Mesendoderm (in vitro differentiated cells): ENCODE measurements around the gene CD9. TPM values are rescaled to one million over a fixed set of nuclear protein-coding genes. Genes with fewer than 3 reads are reported as not detected.

Source experiments
- DNase-seq: peaks from one replicate; pipeline ENCODE4 v3.0.0; 2013
- H2AK5ac ChIP-seq: 2 replicates; pipeline ENCODE4 v1.6.1; 2013; ENCODE audit warnings: low read length, inconsistent platforms
- H2BK120ac ChIP-seq: 2 replicates; pipeline ENCODE4 v1.6.1; 2013; ENCODE audit warnings: low read depth, mild to moderate bottlenecking, low read length, moderate library complexity, mixed read lengths
- H2BK15ac ChIP-seq: replicated peaks from 2 replicates; pipeline ENCODE4 v1.6.1; 2013; ENCODE audit warnings: low read depth, mild to moderate bottlenecking, moderate library complexity
- H2BK5ac ChIP-seq: 2 replicates; pipeline ENCODE4 v1.6.1; 2013; ENCODE audit warnings: low read length, inconsistent platforms
- H3K18ac ChIP-seq: 2 replicates; pipeline ENCODE4 v1.6.1; 2013; ENCODE audit warnings: mild to moderate bottlenecking, low read length, mixed read lengths
- H3K23ac ChIP-seq: one replicate; pipeline ENCODE4 v1.6.1; 2013; ENCODE audit warnings: low read length
- H3K27ac ChIP-seq: 2 replicates; pipeline ENCODE4 v1.5.1; 2013; ENCODE audit warnings: low read depth, mild to moderate bottlenecking, inconsistent platforms, low read length, moderate library complexity
- H3K27me3 ChIP-seq: 2 replicates; pipeline ENCODE4 v1.6.1; 2013; ENCODE audit warnings: low read length, control low read depth, mild to moderate bottlenecking, inconsistent platforms; ENCODE audit not compliant: insufficient read depth, poor library complexity
- H3K36me3 ChIP-seq: 2 replicates; pipeline ENCODE4 v1.6.1; 2013; ENCODE audit warnings: low read length, inconsistent platforms; ENCODE audit not compliant: control insufficient read depth, insufficient read depth
- H3K4ac ChIP-seq: one replicate; pipeline ENCODE4 v1.6.1; 2013; ENCODE audit warnings: low read depth, mild to moderate bottlenecking, low read length, moderate library complexity
- H3K4me1 ChIP-seq: 2 replicates; pipeline ENCODE4 v1.6.1; 2013; ENCODE audit warnings: low read depth, low read length, inconsistent platforms; ENCODE audit not compliant: control insufficient read depth
- H3K4me2 ChIP-seq: 2 replicates; pipeline ENCODE4 v1.6.1; 2013; ENCODE audit warnings: low read length
- H3K4me3 ChIP-seq: 2 replicates; pipeline ENCODE4 v1.5.1; 2013; ENCODE audit warnings: mild to moderate bottlenecking, low read length
- H3K56ac ChIP-seq: one replicate; pipeline ENCODE4 v1.6.1; 2013; ENCODE audit warnings: low read length
- H3K79me1 ChIP-seq: 2 replicates; pipeline ENCODE4 v1.6.1; 2013; ENCODE audit warnings: low read length, inconsistent platforms
- H3K79me2 ChIP-seq: 2 replicates; pipeline ENCODE4 v1.6.1; 2013; ENCODE audit warnings: mild to moderate bottlenecking, low read length; ENCODE audit not compliant: control insufficient read depth, insufficient read depth
- H3K9ac ChIP-seq: 2 replicates; pipeline ENCODE4 v1.6.1; 2013; ENCODE audit warnings: low read length, inconsistent platforms
- H4K5ac ChIP-seq: one replicate; pipeline ENCODE4 v1.6.1; 2013; ENCODE audit warnings: low read length
- H4K8ac ChIP-seq: one replicate; pipeline ENCODE4 v1.6.1; 2013; ENCODE audit warnings: low read depth, mild to moderate bottlenecking, control low read depth, low read length, moderate library complexity
- WGBS: extraction: QIAGEN DNeasy Blood & Tissue Kit; methylation state at CpG from one replicate; pipeline ENCODE4 v1.1.7; 2013; ENCODE audit warnings: low lambda C conversion rate, missing lambda C conversion rate; ENCODE audit not compliant: insufficient coverage; ENCODE audit errors: extremely low coverage; 5-methylcytosine and 5-hydroxymethylcytosine counted together
- polyA plus RNA-seq, 2 experiments: library from polyadenylated mRNA; stranded (reverse); fragments of 200-250 nt; gene quantifications; one replicate each; pipeline ENCODE4 v1.2.3, GENCODE V29; 2013

CD9 gene
- 228 TPM for polyA plus RNA-seq (2013, experiment 1 of 2)
- polyA plus RNA-seq (2013, experiment 2 of 2): 229 TPM

GRCh38 chr12:6200256-6201212 is at the start of gene CD9:
Gene CD9, plus strand, starts transcription at chr12:6200400. Its CDS starts 100 bp downstream, at chr12:6200500.
- DNase-seq: peak; percentile 68
- peak within 1 kb of the TSS; percentile 86 for H3K27ac ChIP-seq
- WGBS: no CpG with 5 or more reads among the region's 81 CpGs

GRCh38 chr12:6154730-6155459 is 45.3 kb upstream of the CD9 start:
- H3K27me3 ChIP-seq: no peaks in the 10 kb centered on the region
- H3K27ac ChIP-seq: no peak overlapping the region
- no peak overlapping the region for H2BK5ac ChIP-seq
- H3K4me3 ChIP-seq: no peak overlapping the region
- H4K8ac ChIP-seq: no peak overlapping the region
- no peak overlapping the region for H3K4me2 ChIP-seq
- no peak for DNase-seq
- no peaks in the 10 kb centered on the region for H3K79me2 ChIP-seq
- H3K18ac ChIP-seq: no peak overlapping the region
- no peak overlapping the region for H2AK5ac ChIP-seq
- no peak overlapping the region for H3K9ac ChIP-seq
- no peaks in the 10 kb centered on the region for H3K79me1 ChIP-seq
- H2BK15ac ChIP-seq: no peak overlapping the region
- no peak overlapping the region for H2BK120ac ChIP-seq
- H3K36me3 ChIP-seq: no peaks in the 10 kb centered on the region
- H3K4ac ChIP-seq: no peak overlapping the region
- no peak overlapping the region for H4K5ac ChIP-seq
- H3K23ac ChIP-seq: no peak overlapping the region
- no CpG with 5 or more reads among the region's 15 CpGs for WGBS
- no peak overlapping the region for H3K56ac ChIP-seq
- H3K4me1 ChIP-seq: no peaks in the 10 kb centered on the region

More at GRCh38 chr12:6200256-6201212, at the start of gene CD9:
- no peaks in the 10 kb centered on the region for H3K36me3 ChIP-seq
- peak within 1 kb of the TSS; percentile 40 for H2BK5ac ChIP-seq
- H4K8ac ChIP-seq: no peak within 1 kb of the TSS
- peaks cover 10% of the 10 kb centered on the region for H3K4me1 ChIP-seq
- peak within 1 kb of the TSS; percentile 83 for H3K4ac ChIP-seq
- H3K23ac ChIP-seq: peak within 1 kb of the TSS; percentile 90
- H3K79me2 ChIP-seq: peaks cover 15% of the 10 kb centered on the region
- H3K56ac ChIP-seq: peak within 1 kb of the TSS; percentile 92
- no peaks in the 10 kb centered on the region for H3K27me3 ChIP-seq
- H4K5ac ChIP-seq: no peak within 1 kb of the TSS
- H3K79me1 ChIP-seq: peaks cover 6% of the 10 kb centered on the region
- peak within 1 kb of the TSS; percentile 90 for H3K9ac ChIP-seq
- H2BK120ac ChIP-seq: peak within 1 kb of the TSS; percentile 33
- no peak within 1 kb of the TSS for H2BK15ac ChIP-seq
- H3K18ac ChIP-seq: peak within 1 kb of the TSS; percentile 81
- no peak within 1 kb of the TSS for H2AK5ac ChIP-seq
- H3K4me2 ChIP-seq: peak within 1 kb of the TSS; percentile 85
- H3K4me3 ChIP-seq: peak within 1 kb of the TSS; percentile 73

GRCh38 chr12:6157482-6157881 is 42.7 kb upstream of the CD9 start:
- Histone ChIP-seq H3K4me1 (no peaks in the 10 kb centered on the region), H3K4me2 (no peak overlapping the region), H2BK5ac (no peak overlapping the region), H3K23ac (no peak overlapping the region), H3K4ac (no peak overlapping the region), H3K27ac (no peak overlapping the region), H3K79me2 (no peaks in the 10 kb centered on the region), H3K79me1 (no peaks in the 10 kb centered on the region), H2BK120ac (no peak overlapping the region), H2BK15ac (no peak overlapping the region), H3K56ac (no peak overlapping the region), H3K9ac (no peak overlapping the region), H3K27me3 (no peaks in the 10 kb centered on the region), H4K8ac (no peak overlapping the region), H3K18ac (no peak overlapping the region), H4K5ac (no peak overlapping the region), H3K4me3 (no peak overlapping the region), H2AK5ac (no peak overlapping the region), H3K36me3 (no peaks in the 10 kb centered on the region)
- DNase-seq: no peak
- 100% methylated on average over 1 of the region's 4 CpGs for WGBS

- H3K27ac ChIP-seq: no peak overlapping the region
- DNase-seq: no peak
- H3K79me1 ChIP-seq: no peaks in the 10 kb centered on the region
- no peak overlapping the region for H3K18ac ChIP-seq
- no peak overlapping the region for H2BK5ac ChIP-seq
- no peak overlapping the region for H2BK15ac ChIP-seq
- H3K79me2 ChIP-seq: no peaks in the 10 kb centered on the region
- no peak overlapping the region for H3K9ac ChIP-seq
- H3K27me3 ChIP-seq: no peaks in the 10 kb centered on the region
- H4K8ac ChIP-seq: no peak overlapping the region
- WGBS: no CpG with 5 or more reads among the region's 4 CpGs
- no peak overlapping the region for H3K4me3 ChIP-seq
- no peak overlapping the region for H3K4me2 ChIP-seq
- H3K4ac ChIP-seq: no peak overlapping the region
- H4K5ac ChIP-seq: no peak overlapping the region
- H2AK5ac ChIP-seq: no peak overlapping the region
- no peaks in the 10 kb centered on the region for H3K36me3 ChIP-seq
- no peak overlapping the region for H3K56ac ChIP-seq
- H2BK120ac ChIP-seq: no peak overlapping the region
- no peaks in the 10 kb centered on the region for H3K4me1 ChIP-seq
- H3K23ac ChIP-seq: no peak overlapping the region
These were observed 41.9 kb upstream of the CD9 start for GRCh38 chr12:6158255-6158654.

GRCh38 chr12:6158749-6159148 is 41.5 kb upstream of the CD9 start:
- no peak overlapping the region for H2AK5ac ChIP-seq
- no peaks in the 10 kb centered on the region for H3K27me3 ChIP-seq
- H3K9ac ChIP-seq: no peak overlapping the region
- H3K36me3 ChIP-seq: no peaks in the 10 kb centered on the region
- H3K4ac ChIP-seq: no peak overlapping the region
- WGBS: no CpG with 5 or more reads among the region's 11 CpGs
- H4K8ac ChIP-seq: no peak overlapping the region
- no peak overlapping the region for H3K23ac ChIP-seq
- no peaks in the 10 kb centered on the region for H3K4me1 ChIP-seq
- H2BK5ac ChIP-seq: no peak overlapping the region
- no peak overlapping the region for H3K56ac ChIP-seq
- H3K79me2 ChIP-seq: no peaks in the 10 kb centered on the region
- no peak overlapping the region for H3K4me3 ChIP-seq
- no peak overlapping the region for H3K4me2 ChIP-seq
- no peak overlapping the region for H3K27ac ChIP-seq
- DNase-seq: no peak
- no peak overlapping the region for H3K18ac ChIP-seq
- H4K5ac ChIP-seq: no peak overlapping the region
- no peaks in the 10 kb centered on the region for H3K79me1 ChIP-seq
- H2BK120ac ChIP-seq: no peak overlapping the region
- no peak overlapping the region for H2BK15ac ChIP-seq
